BJ (cell line): ENCODE measurements around the gene LAMA3. TPM values are rescaled to one million over a fixed set of nuclear protein-coding genes. Genes with fewer than 3 reads are reported as not detected.

Experiments used
- CTCF ChIA-PET: fragments of 350-600 bp; formaldehyde crosslinking; extraction: SDS; loops from one replicate; lab custom pipeline; 2021; ENCODE audit warnings: antibody characterized with exemption, inconsistent platforms; lab: Yijun Ruan, JAX
- POLR2A ChIA-PET: fragments of 300-600 bp; sonication (Branson Sonifier 250); formaldehyde crosslinking; extraction: SDS; loops from one replicate; lab custom pipeline; 2021; ENCODE audit warnings: antibody characterized with exemption; lab: Charles Lee
- DNase-seq: peaks from one replicate; pipeline ENCODE4 v3.0.0-alpha.2; 2011; ENCODE audit warnings: low read depth
- H3K27me3 ChIP-seq: 2 replicates; pipeline ENCODE4 v1.6.0; 2011; ENCODE audit warnings: low read length; ENCODE audit not compliant: control insufficient read depth, insufficient read depth
- H3K36me3 ChIP-seq: 2 replicates; pipeline ENCODE4 v1.5.1; 2011; ENCODE audit warnings: low read length; ENCODE audit not compliant: control insufficient read depth, insufficient read depth
- H3K4me3 ChIP-seq: 2 replicates; pipeline ENCODE4 v1.5.1; 2011; ENCODE audit warnings: low read depth, mild to moderate bottlenecking, control low read depth, low read length
- polyA plus RNA-seq: library from polyadenylated mRNA; depleted of rRNA; stranded (reverse); fragments of >200 nt; gene quantifications from 2 replicates; pipeline ENCODE4 v1.2.3, GENCODE V29; 2011
- TF ChIP-seq, protein P1 (sequence below): IDR thresholded peaks from 2 replicates; pipeline ENCODE4 v1.5.1; 2011; ENCODE audit warnings: low read depth, mild to moderate bottlenecking, control low read depth, inconsistent platforms, low read length, moderate library complexity; ENCODE audit not compliant: insufficient read depth

LAMA3 gene
- polyA plus RNA-seq, 1 experiment = 5.6 TPM

DNA sequence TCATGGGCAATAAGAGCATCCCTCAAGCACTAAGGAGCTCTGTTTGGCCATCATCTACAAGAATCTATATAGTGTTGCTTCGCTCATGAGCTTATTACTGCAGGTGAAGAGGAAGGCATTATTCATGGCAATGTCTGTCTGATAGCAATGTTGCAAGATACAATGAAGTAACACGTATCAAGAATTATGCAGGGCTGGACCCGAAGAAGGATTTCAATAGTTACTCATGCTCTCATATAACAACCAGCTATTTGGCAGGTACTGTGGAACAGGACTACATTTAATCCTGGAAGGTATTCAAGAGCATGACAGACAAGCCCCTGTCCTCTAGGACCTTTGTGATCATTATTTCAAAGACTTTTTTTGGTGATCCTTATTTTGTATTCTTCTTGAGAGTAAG, 109.6 kb downstream of the LAMA3 start:
- TF ChIP-seq, protein P1, sequence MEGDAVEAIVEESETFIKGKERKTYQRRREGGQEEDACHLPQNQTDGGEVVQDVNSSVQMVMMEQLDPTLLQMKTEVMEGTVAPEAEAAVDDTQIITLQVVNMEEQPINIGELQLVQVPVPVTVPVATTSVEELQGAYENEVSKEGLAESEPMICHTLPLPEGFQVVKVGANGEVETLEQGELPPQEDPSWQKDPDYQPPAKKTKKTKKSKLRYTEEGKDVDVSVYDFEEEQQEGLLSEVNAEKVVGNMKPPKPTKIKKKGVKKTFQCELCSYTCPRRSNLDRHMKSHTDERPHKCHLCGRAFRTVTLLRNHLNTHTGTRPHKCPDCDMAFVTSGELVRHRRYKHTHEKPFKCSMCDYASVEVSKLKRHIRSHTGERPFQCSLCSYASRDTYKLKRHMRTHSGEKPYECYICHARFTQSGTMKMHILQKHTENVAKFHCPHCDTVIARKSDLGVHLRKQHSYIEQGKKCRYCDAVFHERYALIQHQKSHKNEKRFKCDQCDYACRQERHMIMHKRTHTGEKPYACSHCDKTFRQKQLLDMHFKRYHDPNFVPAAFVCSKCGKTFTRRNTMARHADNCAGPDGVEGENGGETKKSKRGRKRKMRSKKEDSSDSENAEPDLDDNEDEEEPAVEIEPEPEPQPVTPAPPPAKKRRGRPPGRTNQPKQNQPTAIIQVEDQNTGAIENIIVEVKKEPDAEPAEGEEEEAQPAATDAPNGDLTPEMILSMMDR = no peak
- no peaks in the 10 kb centered on the region for H3K36me3 ChIP-seq
- H3K27me3 ChIP-seq = no peaks in the 10 kb centered on the region
- ChIA-PET CTCF (interaction anchor here (1.2 to 1.5 kb wide), 3 partner anchors 12 to 95 kb away, joined by 3 to 4 read pairs (median 3); no protein-coding TSS in a partner anchor), POLR2A (no interaction called here)
- no peak overlapping the region for H3K4me3 ChIP-seq
- DNase-seq = no peak

DNA sequence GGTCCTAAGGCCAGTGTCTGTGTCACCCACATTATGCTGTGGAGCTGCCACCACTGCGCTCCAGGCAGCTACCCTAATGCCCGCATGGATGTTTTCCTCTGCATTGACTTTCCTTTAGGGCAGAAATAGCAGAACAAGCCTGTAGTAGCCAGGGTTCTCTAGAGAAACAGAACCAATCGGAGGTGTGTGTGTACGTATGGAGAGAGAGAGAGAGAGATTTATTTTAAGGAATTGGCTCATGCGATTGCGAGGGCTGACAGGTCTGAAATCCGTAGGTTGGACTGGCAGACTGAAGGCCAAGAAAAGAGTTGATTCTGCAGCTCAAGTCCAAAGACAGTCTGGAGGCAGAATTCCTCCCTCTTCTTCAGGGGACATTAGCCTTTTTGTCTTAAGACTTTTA, 110.3 kb downstream of the LAMA3 start:
- ChIA-PET POLR2A (no interaction called here), CTCF (interaction anchor here (1.2 to 1.5 kb wide), 3 partner anchors 13 to 177 kb away, joined by 3 to 4 read pairs (median 3); no protein-coding TSS in a partner anchor)

GRCh38 chr18:23800902-23801301, 111.6 kb downstream of the LAMA3 start:
- no peak overlapping the region for H3K4me3 ChIP-seq
- ChIA-PET POLR2A (no interaction called here), CTCF (interaction anchor here (0.6 to 1.3 kb wide), 2 partner anchors 11 to 179 kb away, joined by 3 read pairs; no protein-coding TSS in a partner anchor)
- DNase-seq = no peak
- no peaks in the 10 kb centered on the region for H3K27me3 ChIP-seq
- H3K36me3 ChIP-seq = no peaks in the 10 kb centered on the region
- TF ChIP-seq, protein P1 = no peak

More for the DNA sequence above, 110.3 kb downstream of the LAMA3 start:
- no peak for DNase-seq
- H3K27me3 ChIP-seq = no peaks in the 10 kb centered on the region
- TF ChIP-seq, protein P1 = no peak
- H3K4me3 ChIP-seq = no peak overlapping the region
- H3K36me3 ChIP-seq = no peaks in the 10 kb centered on the region

- no peak overlapping the region for H3K4me3 ChIP-seq
- TF ChIP-seq, protein P1 = no peak
- no peak for DNase-seq
Observed at GRCh38 chr18:23802817-23803216, 113.6 kb downstream of the LAMA3 start.

DNA sequence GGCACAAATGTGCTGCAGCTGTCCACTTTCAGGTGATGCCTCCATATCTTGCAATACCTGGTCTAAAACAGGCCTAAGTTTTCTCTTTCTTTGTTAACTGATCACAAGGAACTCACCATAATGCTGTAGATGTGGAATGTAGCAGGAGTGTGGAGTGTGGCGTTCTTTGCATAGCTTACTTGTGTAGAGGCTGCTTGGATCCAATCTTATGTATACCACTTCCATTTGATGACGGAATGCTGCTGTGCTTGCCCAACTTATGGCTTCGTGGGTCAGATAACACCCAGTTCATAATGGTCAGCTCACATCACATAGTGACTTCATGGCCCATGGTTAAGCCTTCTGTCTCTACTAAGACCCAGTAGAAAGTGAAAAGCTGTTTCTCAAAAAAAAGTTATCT, 114.5 kb downstream of the LAMA3 start:
- CTCF ChIA-PET = interaction anchor here (1.0 to 1.7 kb wide), 3 partner anchors 8 to 182 kb away, joined by 3 to 5 read pairs (median 3); no protein-coding TSS in a partner anchor
- no peak for DNase-seq

More at GRCh38 chr18:23802817-23803216, 113.6 kb downstream of the LAMA3 start:
- H3K36me3 ChIP-seq = no peaks in the 10 kb centered on the region
- no peaks in the 10 kb centered on the region for H3K27me3 ChIP-seq
- CTCF ChIA-PET = interaction anchor here (1.7 kb wide), 1 partner anchor 9 kb away, joined by 5 read pairs; no protein-coding TSS in a partner anchor
- POLR2A ChIA-PET = no interaction called here

More for the DNA sequence above, 114.5 kb downstream of the LAMA3 start:
- POLR2A ChIA-PET = no interaction called here
- TF ChIP-seq, protein P1 = no peak
- H3K36me3 ChIP-seq = no peaks in the 10 kb centered on the region
- H3K4me3 ChIP-seq = no peak overlapping the region
- H3K27me3 ChIP-seq = no peaks in the 10 kb centered on the region
